MCF 10A (cell line): ENCODE data around the gene BATF2. TPM values are rescaled to one million over a fixed set of nuclear protein-coding genes. Genes with fewer than 3 reads are reported as not detected.
A peak's percentile ranks its signal among the peaks of the same experiment; 100 is the strongest.

Experiments
- BruUV-seq: library from RNA; stranded (reverse); fragments of 400-500 nt; replicated peaks from 2 replicates; lab custom pipeline; 2021; lab: Mats Ljungman, UMichigan
- CTCF ChIA-PET: fragments of 300-600 bp; sonication (Branson Sonifier 250); formaldehyde crosslinking; extraction: SDS; loops from one replicate; lab custom pipeline; 2021; ENCODE audit warnings: antibody characterized with exemption, inconsistent platforms; lab: Yijun Ruan, JAX
- POLR2A ChIA-PET: fragments of 300-600, 350-650 bp; sonication (Branson Sonifier 250); formaldehyde crosslinking; extraction: SDS; loops from one replicate; lab custom pipeline; 2020; ENCODE audit warnings: antibody characterized with exemption, inconsistent platforms; lab: Yijun Ruan, JAX
- DNase-seq: peaks from one replicate; pipeline ENCODE4 v3.0.0-alpha.2; 2018; ENCODE audit not compliant: unreplicated experiment
- H3K27ac Mint-ChIP-seq: one replicate; pipeline ENCODE4 v1.8.0; 2022; ENCODE audit warnings: mild to moderate bottlenecking, low read depth, mixed read lengths; ENCODE audit not compliant: unreplicated experiment
- H3K27me3 Mint-ChIP-seq: one replicate; pipeline ENCODE4 v1.8.0; 2022; ENCODE audit warnings: mixed read lengths; ENCODE audit not compliant: insufficient read depth, unreplicated experiment
- H3K36me3 Mint-ChIP-seq: one replicate; pipeline ENCODE4 v1.8.0; 2022; ENCODE audit warnings: mild to moderate bottlenecking, moderate library complexity, mixed read lengths; ENCODE audit not compliant: insufficient read depth, unreplicated experiment
- H3K4me1 Mint-ChIP-seq: one replicate; pipeline ENCODE4 v1.8.0; 2022; ENCODE audit warnings: mixed read lengths; ENCODE audit not compliant: insufficient read depth, unreplicated experiment
- H3K4me3 Mint-ChIP-seq: one replicate; pipeline ENCODE4 v1.8.0; 2022; ENCODE audit warnings: mild to moderate bottlenecking, moderate library complexity, mixed read lengths; ENCODE audit not compliant: unreplicated experiment
- H3K9me3 Mint-ChIP-seq: one replicate; pipeline ENCODE4 v1.8.0; 2022; ENCODE audit warnings: mixed read lengths; ENCODE audit not compliant: unreplicated experiment
- intact Hi-C: fragments of 100-400 bp; cut with micrococcal nuclease; formaldehyde crosslinking; loops from 2 replicates; pipeline ENCODE4 v1.14.1; 2022
- total RNA-seq: library from RNA; stranded (reverse); gene quantifications from 2 replicates; pipeline ENCODE4 v1.2.3, GENCODE V29; 2022
- TF ChIP-seq, protein P1 (sequence below): fragments of 200-600 bp; IDR thresholded peaks from one replicate; pipeline ENCODE4 v1.8.0; 2022; ENCODE audit warnings: antibody characterized with exemption, mild to moderate bottlenecking; ENCODE audit not compliant: unreplicated experiment

BATF2 gene
- total RNA-seq, 1 experiment from 2014 or later = 1.3 TPM

DNA sequence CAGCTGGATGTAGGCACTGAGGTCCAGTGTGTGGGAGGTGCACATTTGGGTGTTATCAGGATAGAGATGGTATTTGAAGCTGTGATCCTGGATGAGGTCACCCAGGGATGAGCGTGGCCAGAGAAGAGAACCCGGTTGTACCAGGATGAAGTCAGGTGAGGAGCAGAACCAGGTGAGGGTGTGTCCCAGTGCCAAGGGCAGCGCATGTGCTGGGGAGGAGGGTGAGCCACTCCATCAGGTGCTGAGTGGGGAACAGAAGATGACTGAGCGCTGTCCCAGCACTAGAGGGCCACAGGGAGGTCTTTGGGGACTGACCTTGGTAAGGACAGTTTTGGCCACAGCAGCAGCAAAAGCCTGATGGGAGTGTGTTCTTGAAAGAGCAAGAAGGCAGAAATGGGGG is 19.9 kb upstream of the BATF2 start:
- BruUV-seq = no TSS peak
- no peak for DNase-seq
- TF ChIP-seq, protein P1, sequence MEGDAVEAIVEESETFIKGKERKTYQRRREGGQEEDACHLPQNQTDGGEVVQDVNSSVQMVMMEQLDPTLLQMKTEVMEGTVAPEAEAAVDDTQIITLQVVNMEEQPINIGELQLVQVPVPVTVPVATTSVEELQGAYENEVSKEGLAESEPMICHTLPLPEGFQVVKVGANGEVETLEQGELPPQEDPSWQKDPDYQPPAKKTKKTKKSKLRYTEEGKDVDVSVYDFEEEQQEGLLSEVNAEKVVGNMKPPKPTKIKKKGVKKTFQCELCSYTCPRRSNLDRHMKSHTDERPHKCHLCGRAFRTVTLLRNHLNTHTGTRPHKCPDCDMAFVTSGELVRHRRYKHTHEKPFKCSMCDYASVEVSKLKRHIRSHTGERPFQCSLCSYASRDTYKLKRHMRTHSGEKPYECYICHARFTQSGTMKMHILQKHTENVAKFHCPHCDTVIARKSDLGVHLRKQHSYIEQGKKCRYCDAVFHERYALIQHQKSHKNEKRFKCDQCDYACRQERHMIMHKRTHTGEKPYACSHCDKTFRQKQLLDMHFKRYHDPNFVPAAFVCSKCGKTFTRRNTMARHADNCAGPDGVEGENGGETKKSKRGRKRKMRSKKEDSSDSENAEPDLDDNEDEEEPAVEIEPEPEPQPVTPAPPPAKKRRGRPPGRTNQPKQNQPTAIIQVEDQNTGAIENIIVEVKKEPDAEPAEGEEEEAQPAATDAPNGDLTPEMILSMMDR = no peak
- H3K27ac Mint-ChIP-seq = no peak overlapping the region
- H3K4me1 Mint-ChIP-seq = peaks cover 16% of the 10 kb centered on the region
- H3K36me3 Mint-ChIP-seq = peaks cover 6% of the 10 kb centered on the region
- H3K9me3 Mint-ChIP-seq = no peaks in the 10 kb centered on the region
- no peak overlapping the region for H3K4me3 Mint-ChIP-seq
- CTCF ChIA-PET = interaction anchor here (4.7 kb wide), 1 partner anchor 10 kb away, joined by 64 read pairs; the partner anchor contains the start of gene SNX15
- POLR2A ChIA-PET = interaction anchor here (0.6 to 1.2 kb wide), 2 partner anchors 10 to 116 kb away, joined by 3 to 4 read pairs; no protein-coding TSS in a partner anchor
- no peaks in the 10 kb centered on the region for H3K27me3 Mint-ChIP-seq
- intact Hi-C loops = loop anchor here (10.0 kb wide), 1 partner anchor 232 kb away; no protein-coding TSS in a partner anchor

DNA sequence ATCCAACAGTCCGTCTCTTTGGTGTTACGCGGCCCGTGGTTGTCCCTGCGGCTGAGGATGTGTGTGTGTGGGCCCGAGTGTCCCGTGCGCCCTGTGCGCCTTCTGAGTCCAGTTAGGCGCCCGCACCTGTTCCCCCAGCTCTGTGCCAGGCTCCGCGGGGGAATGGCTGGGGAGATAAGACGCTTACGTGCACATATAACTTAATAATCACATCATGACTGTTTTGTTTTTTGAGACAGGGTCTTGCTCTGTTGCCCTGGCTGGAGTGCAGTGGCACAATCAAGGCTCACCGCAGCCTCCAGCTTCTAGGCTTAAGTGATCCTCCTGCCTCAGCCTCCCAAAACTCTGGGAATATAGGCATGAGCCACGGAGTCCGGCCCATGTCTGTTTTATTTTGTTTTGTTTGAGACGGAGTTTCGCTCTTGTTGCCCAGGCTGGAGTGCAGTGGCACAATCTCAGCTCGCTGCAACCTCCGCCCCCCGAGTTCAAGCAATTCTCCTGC is 18.0 kb upstream of the BATF2 start:
- intact Hi-C loops = loop anchor here (1.0 to 10.0 kb wide), 5 partner anchors 63 to 248 kb away; partner anchors contain the start of genes POLA2 and ZNHIT2

DNA sequence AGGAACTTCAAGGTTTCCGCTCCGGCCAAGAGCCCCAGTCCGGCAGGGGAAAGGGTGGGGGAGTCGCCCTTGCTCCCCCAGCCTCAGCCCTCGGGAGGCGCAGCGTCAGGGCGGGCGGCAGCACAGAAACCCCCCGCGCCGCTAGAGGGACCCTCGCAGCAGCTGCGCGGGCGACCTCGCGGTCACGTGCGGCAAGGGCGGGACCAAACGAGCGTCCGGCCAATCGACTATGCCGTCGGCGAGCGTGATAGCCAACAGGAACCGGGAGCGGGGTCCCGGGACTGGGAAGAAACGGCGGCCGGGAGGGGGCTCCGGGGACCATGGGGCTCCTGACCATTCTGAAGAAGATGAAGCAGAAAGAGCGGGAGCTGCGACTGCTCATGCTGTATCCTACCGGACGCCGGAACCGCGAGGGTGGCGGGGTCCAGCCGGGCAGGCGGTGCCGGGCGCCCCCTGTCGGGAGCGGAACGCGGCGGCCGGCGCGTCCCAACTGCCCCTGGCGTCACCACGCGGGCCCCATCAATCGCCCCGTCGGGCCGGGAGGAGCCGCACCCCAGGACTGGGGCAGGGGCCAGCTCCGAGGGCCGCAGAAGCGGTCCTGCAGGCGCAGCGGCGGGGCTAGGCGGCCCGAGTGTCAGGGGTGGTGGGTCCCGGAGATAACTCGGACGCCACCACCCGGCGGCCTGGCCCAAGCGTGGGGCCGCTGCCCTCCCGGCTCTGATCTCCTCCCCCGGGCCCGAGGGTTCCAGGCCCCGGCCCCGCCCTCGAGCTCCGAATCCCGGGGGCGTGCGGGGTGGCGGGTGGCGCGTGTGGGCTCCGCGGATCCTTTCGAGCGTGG is 17.3 kb upstream of the BATF2 start, which contains the start of gene ARL2:
ARL2 (plus strand) TSS at position 273 of the 838 bp plus-strand sequence; CDS start at position 321, 48 bp downstream.
- Mint-ChIP-seq H3K27ac (peak within 1 kb of the TSS; percentile 63), H3K9me3 (no peaks in the 10 kb centered on the region), H3K4me3 (peak within 1 kb of the TSS; percentile 83), H3K36me3 (peaks cover 5% of the 10 kb centered on the region), H3K4me1 (peaks cover 16% of the 10 kb centered on the region), H3K27me3 (no peaks in the 10 kb centered on the region)
- TF ChIP-seq, protein P1 = peak; percentile 93
- intact Hi-C loops = loop anchor here (1.0 to 10.0 kb wide), 5 partner anchors 63 to 248 kb away; partner anchors contain the start of genes POLA2 and ZNHIT2
- peak; percentile 82 for DNase-seq
- POLR2A ChIA-PET = interaction anchor here (0.6 to 3.2 kb wide), 20 partner anchors 9 to 442 kb away, joined by 3 to 28 read pairs (median 5); partner anchors contain the start of genes ATG2A, BATF2, FAU and GPHA2
- BruUV-seq = no TSS peak
- CTCF ChIA-PET = interaction anchor here (0.5 to 4.8 kb wide), 37 partner anchors 9 to 771 kb away, joined by 3 to 64 read pairs (median 4); partner anchors contain the start of genes BATF2, EHD1, PPP2R5B and SAC3D1

More for the DNA sequence above, 18.0 kb upstream of the BATF2 start:
- Mint-ChIP-seq H3K4me3 (peak overlapping the region; percentile 83), H3K27ac (no peak overlapping the region), H3K4me1 (peaks cover 16% of the 10 kb centered on the region), H3K36me3 (peaks cover 6% of the 10 kb centered on the region), H3K9me3 (no peaks in the 10 kb centered on the region), H3K27me3 (no peaks in the 10 kb centered on the region)
- TSS peak; percentile 52 for BruUV-seq
- TF ChIP-seq, protein P1 = no peak
- DNase-seq = no peak
- CTCF ChIA-PET = interaction anchor here (0.5 to 4.8 kb wide), 38 partner anchors 10 to 1966 kb away, joined by 3 to 64 read pairs (median 4); partner anchors contain the start of genes BATF2, EHD1, PPP2R5B and SAC3D1
- POLR2A ChIA-PET = interaction anchor here (0.6 to 3.2 kb wide), 18 partner anchors 8 to 876 kb away, joined by 3 to 28 read pairs (median 5); partner anchors contain the start of genes ATG2A, FAU, GPHA2 and MRPL49
